ENCODE results near the gene ORMDL2.
"Not testable (repeated sequence)": the region's sequence is repeated elsewhere in the genome, so short reads cannot be mapped to it uniquely, and the experiment has no call there.

The ORMDL2 gene

DNA sequence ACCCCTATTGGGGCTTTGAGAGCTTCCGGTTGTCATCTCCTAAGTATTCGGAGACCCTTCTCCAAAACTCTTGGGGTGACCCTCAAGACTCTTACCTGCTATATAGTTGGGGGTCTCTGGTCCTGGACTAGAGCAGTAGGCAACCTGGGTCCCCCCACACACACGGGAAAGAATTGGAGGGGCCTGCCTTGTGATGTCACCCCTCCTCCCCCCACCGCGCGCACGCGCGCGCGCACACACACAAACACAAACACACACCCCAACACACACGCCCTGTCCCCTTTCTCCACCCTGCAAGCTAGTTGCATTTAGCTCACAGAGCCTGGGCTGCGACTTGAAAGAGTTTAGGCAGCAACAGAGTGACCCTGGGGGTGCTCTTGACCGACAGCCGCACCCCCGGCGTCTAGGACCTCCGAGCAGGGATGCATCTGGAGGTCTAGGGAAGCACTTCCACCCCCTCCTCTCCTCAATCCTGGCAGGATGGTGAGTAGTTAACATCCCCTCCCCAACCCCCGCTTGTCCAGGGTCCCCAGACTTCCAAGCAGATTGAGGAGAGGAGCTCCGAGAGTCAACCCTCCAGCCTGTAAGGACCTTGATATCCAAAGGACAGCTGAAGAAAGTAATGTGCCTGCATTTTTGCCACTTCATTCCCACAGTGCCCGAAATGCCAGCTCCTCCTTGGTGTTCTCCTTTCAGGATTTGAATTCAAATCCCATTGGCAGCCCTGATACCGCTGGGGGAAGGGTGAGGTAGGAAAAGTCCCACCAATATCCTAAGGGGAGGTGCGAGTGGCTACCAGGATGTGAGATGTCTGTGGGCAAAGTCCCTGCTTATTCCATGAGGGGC lies 13.0 kb downstream of the ORMDL2 start:
- Histone ChIP-seq H3K9me3 (ENCODE audit: control insufficient read depth, insufficient read depth, low read length) (no peaks in the 10 kb centered on the region), H3K36me3 (ENCODE audit: control insufficient read depth, low read length) (peaks cover 34% of the 10 kb centered on the region), H3K4me1 (ENCODE audit: control insufficient read depth, low read length) (peaks cover 28% of the 10 kb centered on the region), H3K27me3 (ENCODE audit: control insufficient read depth, low read length) (no peaks in the 10 kb centered on the region), H4K20me1 (ENCODE audit: control insufficient read depth, insufficient read depth, low read depth, low read length) (no peaks in the 10 kb centered on the region), H3K79me2 (ENCODE audit: control insufficient read depth, low read length) (peaks cover 48% of the 10 kb centered on the region), H3K9me2 (replicated peaks; ENCODE audit: control insufficient read depth, low read length) (no peaks in the 10 kb centered on the region), H3F3A (ENCODE audit: control insufficient read depth, insufficient read depth) (peaks cover 9% of the 10 kb centered on the region), H3K4me2 (ENCODE audit: low read length) (peak overlapping the region; percentile 87), H3K27ac (ENCODE audit: low read depth, low read length) (peak overlapping the region; percentile 78), H3K4me3 (ENCODE audit: low read length) (peak overlapping the region; percentile 96)
- no peak for TF ChIP-seq EZH2phosphoT487 (IDR thresholded peaks at IDR 0.05; ENCODE audit: borderline replicate concordance, low read length)
- TF ChIP-seq, protein P1, sequence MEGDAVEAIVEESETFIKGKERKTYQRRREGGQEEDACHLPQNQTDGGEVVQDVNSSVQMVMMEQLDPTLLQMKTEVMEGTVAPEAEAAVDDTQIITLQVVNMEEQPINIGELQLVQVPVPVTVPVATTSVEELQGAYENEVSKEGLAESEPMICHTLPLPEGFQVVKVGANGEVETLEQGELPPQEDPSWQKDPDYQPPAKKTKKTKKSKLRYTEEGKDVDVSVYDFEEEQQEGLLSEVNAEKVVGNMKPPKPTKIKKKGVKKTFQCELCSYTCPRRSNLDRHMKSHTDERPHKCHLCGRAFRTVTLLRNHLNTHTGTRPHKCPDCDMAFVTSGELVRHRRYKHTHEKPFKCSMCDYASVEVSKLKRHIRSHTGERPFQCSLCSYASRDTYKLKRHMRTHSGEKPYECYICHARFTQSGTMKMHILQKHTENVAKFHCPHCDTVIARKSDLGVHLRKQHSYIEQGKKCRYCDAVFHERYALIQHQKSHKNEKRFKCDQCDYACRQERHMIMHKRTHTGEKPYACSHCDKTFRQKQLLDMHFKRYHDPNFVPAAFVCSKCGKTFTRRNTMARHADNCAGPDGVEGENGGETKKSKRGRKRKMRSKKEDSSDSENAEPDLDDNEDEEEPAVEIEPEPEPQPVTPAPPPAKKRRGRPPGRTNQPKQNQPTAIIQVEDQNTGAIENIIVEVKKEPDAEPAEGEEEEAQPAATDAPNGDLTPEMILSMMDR (IDR thresholded peaks at IDR 0.05; ENCODE audit: low read depth, low read length, poor library complexity, severe bottlenecking), result no peak

- H3K4me2 ChIP-seq (ENCODE audit: low read length), result peak overlapping the region; percentile 87
- no peak for TF ChIP-seq EZH2phosphoT487 (IDR thresholded peaks at IDR 0.05; ENCODE audit: borderline replicate concordance, low read length)
- TF ChIP-seq, protein P1 (IDR thresholded peaks at IDR 0.05; ENCODE audit: low read depth, low read length, poor library complexity, severe bottlenecking), result no peak
- peak overlapping the region; percentile 96 for H3K4me3 ChIP-seq (ENCODE audit: low read length)
- H3F3A ChIP-seq (ENCODE audit: control insufficient read depth, insufficient read depth), result peaks cover 6% of the 10 kb centered on the region
- H3K27me3 ChIP-seq (ENCODE audit: control insufficient read depth, low read length), result no peaks in the 10 kb centered on the region
- peaks cover 42% of the 10 kb centered on the region for H3K79me2 ChIP-seq (ENCODE audit: control insufficient read depth, low read length)
- no peak overlapping the region for H3K27ac ChIP-seq (ENCODE audit: low read depth, low read length)
- H3K9me3 ChIP-seq (ENCODE audit: control insufficient read depth, insufficient read depth, low read length), result no peaks in the 10 kb centered on the region
- H3K36me3 ChIP-seq (ENCODE audit: control insufficient read depth, low read length), result peaks cover 28% of the 10 kb centered on the region
- no peaks in the 10 kb centered on the region for H3K9me2 ChIP-seq (replicated peaks; ENCODE audit: control insufficient read depth, low read length)
- no peaks in the 10 kb centered on the region for H4K20me1 ChIP-seq (ENCODE audit: control insufficient read depth, insufficient read depth, low read depth, low read length)
- H3K4me1 ChIP-seq (ENCODE audit: control insufficient read depth, low read length), result peaks cover 23% of the 10 kb centered on the region
These were observed 13.6 kb downstream of the ORMDL2 start for GRCh38 chr12:55831447-55831815.

DNA sequence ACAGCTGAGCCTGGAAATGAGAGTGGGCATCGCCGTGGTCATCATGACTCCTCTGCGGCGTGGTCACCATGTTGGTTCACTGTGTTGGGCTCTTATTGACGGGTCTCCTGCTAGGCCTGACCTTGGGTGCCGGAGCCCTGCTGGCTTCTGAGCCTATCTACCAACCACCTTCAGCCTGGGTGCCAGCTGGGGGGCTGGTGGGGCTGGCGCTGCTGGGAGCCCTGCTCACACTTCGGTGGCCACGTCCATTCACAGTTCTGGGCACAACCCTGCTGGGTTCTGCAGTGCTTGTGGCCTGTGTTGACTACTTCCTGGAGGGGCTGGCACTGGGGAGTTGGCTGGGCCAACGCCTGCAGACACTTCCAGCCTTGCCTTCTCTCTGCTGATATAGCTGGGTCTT lies 15.2 kb downstream of the ORMDL2 start:
- Histone ChIP-seq H3F3A (ENCODE audit: control insufficient read depth, insufficient read depth) (peaks cover 2% of the 10 kb centered on the region), H3K9me2 (replicated peaks; ENCODE audit: control insufficient read depth, low read length) (no peaks in the 10 kb centered on the region), H3K36me3 (ENCODE audit: control insufficient read depth, low read length) (peaks cover 14% of the 10 kb centered on the region), H3K4me1 (ENCODE audit: control insufficient read depth, low read length) (peaks cover 14% of the 10 kb centered on the region), H4K20me1 (ENCODE audit: control insufficient read depth, insufficient read depth, low read depth, low read length) (no peaks in the 10 kb centered on the region), H3K9me3 (ENCODE audit: control insufficient read depth, insufficient read depth, low read length) (no peaks in the 10 kb centered on the region), H3K27me3 (ENCODE audit: control insufficient read depth, low read length) (no peaks in the 10 kb centered on the region), H3K79me2 (ENCODE audit: control insufficient read depth, low read length) (peaks cover 26% of the 10 kb centered on the region), H3K4me3 (ENCODE audit: low read length) (no peak overlapping the region), H3K27ac (ENCODE audit: low read depth, low read length) (no peak overlapping the region), H3K4me2 (ENCODE audit: low read length) (no peak overlapping the region)
- no peak for TF ChIP-seq EZH2phosphoT487 (IDR thresholded peaks at IDR 0.05; ENCODE audit: borderline replicate concordance, low read length)
- TF ChIP-seq, protein P1 (IDR thresholded peaks at IDR 0.05; ENCODE audit: low read depth, low read length, poor library complexity, severe bottlenecking), result no peak

DNA sequence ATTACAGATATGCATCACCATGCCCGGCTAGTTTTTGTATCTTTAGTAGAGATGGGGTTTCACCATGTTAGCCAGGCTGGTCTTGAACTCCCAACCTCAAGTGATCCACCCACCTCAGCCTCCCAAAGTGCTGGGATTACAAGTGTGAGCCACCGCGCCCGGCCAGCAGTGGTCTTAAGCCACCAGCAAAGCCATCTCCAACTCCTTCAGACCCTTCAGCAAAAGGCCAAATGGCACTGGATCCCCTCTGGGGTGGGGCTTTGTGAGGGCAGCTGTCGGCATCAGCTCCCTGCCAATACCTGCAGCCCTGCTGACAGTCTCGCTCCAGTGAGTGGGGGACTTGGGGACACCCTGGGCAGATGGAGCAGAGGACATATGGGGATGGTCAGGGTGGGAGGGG lies 16.6 kb downstream of the ORMDL2 start:
- H3K9me2 ChIP-seq (replicated peaks; ENCODE audit: control insufficient read depth, low read length); H3K36me3 ChIP-seq (ENCODE audit: control insufficient read depth, low read length); H3K27me3 ChIP-seq (ENCODE audit: control insufficient read depth, low read length); H3K27ac ChIP-seq (ENCODE audit: low read depth, low read length); H3K4me1 ChIP-seq (ENCODE audit: control insufficient read depth, low read length); H3F3A ChIP-seq (ENCODE audit: control insufficient read depth, insufficient read depth); H4K20me1 ChIP-seq (ENCODE audit: control insufficient read depth, insufficient read depth, low read depth, low read length); H3K4me3 ChIP-seq (ENCODE audit: low read length); H3K9me3 ChIP-seq (ENCODE audit: control insufficient read depth, insufficient read depth, low read length); H3K4me2 ChIP-seq (ENCODE audit: low read length): not testable (repeated sequence)
- peaks cover 13% of the 10 kb centered on the region for H3K79me2 ChIP-seq (ENCODE audit: control insufficient read depth, low read length)

Measured in DOHH2 (cell line).